Measurements from ENCODE around the gene KRTAP4-2.
"Not testable (repeated sequence)": the region's sequence is repeated elsewhere in the genome, so short reads cannot be mapped to it uniquely, and the experiment has no call there.

Gene KRTAP4-2

DNA sequence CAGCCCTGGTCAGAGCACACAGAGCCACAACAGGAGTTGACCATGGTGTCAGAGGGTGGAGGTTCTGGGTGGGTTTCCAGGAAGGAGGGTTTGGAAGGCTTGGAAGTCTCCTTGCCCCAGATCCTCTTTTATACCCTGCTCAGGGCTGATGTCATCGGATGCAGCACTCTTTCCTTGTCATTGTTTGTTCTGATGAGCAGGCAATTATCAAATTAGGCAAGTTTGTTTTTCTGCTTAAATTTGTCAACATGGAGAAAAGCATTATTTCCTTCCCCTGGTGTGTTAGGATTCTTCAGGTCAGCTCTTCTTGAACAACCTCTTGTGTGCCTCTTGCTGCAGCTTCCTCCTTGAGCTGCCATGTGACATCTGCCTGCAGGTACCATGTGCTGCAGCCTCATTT, 17.4 kb downstream of the KRTAP4-2 start, which contains the start of gene KRTAP4-4:
KRTAP4-4 (minus strand) TSS at position 101 of the 400 bp plus-strand sequence; CDS start at position 44, 57 bp downstream.
- DNase-seq, result no peak

DNA sequence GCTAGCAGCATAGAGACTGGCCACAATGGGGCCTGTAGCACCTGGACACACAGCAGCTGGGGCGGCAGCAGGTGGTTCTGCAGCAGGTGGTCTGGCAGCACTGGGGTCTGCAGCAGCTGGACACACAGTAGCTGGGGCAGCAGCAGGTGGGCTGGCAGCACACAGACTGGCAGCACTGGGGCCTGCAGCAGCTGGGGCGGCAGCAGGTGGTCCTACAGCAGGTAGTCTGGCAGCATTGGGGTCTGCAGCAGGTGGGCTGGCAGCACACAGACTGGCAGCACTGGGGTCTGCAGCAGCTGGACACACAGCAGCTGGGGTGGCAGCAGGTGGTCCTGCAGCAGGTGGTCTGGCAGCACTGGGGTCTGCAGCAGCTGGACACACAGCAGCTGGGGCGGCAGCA, 17.8 kb downstream of the KRTAP4-2 start:
- DNase-seq, result not testable (repeated sequence)

- no peak for DNase-seq
These were observed 24.2 kb downstream of the KRTAP4-2 start for GRCh38 chr17:41153856-41154255.

GRCh38 chr17:41151525-41151924, 26.5 kb downstream of the KRTAP4-2 start:
- no peak for DNase-seq

- DNase-seq, result no peak
These were observed 28.0 kb downstream of the KRTAP4-2 start for GRCh38 chr17:41150026-41150425.

DNA sequence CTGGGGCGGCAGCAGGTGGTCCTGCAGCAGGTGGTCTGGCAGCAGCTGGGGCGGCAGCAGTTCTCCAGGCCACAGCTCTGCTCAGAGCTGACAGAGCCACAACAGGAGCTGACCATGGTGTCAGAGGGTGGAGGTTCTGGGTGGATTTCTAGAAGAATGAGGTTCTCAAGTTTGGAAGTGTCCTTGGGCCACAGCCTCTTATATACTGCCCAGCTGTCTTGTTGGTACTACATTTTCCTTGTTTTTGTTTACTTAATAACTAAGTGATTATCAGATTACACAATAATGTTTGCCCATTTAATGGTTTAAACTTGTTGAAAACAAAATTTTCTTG, 28.4 kb downstream of the KRTAP4-2 start, which contains the start of gene KRTAP4-5:
KRTAP4-5 (minus strand) TSS at position 174 of the 334 bp plus-strand sequence; CDS start at position 116, 58 bp downstream.
- no peak for DNase-seq

DNA sequence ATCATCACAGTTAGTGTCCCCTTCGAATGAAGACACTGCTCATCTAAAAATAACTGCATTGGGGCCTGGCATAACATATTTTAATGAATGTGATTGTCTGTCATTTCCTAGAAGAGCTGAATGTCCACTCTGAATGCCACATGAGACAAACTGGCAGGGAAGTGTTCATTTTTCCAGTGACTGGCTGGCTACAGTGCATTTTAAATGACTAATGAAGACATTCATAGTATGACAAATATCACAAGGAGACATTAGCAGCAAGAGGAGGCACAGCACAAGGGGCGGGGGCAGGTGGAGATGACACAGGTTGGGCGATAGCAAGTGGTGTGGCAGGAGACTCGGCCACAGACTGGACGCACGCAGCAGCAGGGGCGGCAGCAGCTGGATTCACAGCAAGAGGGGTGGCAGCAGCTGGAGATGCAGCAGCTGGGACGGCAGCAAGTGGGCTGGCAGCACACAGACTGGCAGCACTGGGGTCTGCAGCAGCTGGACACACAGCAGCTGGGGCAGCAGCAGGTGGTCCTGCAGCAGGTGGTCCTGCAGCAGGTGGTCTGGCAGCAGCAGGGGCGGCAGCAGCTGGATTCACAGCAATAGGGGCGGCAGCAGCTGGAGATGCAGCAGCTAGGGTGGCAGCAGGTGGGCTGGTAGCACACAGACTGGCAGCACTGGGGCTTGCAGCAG, 28.9 kb downstream of the KRTAP4-2 start:
- not testable (repeated sequence) for DNase-seq

DNA sequence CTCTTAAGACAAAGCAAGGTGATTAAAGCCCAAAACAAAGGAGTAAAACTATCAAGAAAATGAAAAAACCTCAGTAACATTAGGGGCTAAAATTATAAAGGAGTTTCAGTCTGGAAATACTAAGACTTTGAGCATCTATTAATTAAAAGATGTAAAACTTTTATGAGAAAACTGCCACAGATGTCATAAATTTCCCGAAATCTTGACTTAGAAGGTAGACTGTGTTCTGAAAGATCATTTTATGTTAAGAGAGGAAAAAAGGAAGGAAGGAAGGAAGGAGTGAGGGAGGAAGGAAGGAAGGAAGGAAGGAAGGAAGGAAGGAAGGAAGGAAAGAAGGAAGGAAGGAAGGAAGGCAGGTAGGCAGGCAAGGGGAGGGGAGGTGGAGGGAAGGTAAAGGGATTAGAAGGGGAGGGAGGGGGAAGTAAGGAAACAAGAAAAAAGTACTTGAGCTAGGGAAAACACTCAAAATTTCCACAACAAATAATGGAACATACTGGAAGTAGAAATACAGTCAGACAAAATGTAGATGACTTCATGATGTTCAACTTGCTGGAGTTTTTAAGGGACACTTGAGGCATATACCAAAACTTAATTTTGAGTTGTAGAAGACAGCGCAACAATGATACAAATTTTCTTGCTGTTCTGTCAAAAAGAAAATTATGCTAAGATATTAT, 30.4 kb downstream of the KRTAP4-2 start:
- DNase-seq, result no peak

- DNase-seq, result no peak
These were observed 32.8 kb downstream of the KRTAP4-2 start for GRCh38 chr17:41145261-41145660.

DNA sequence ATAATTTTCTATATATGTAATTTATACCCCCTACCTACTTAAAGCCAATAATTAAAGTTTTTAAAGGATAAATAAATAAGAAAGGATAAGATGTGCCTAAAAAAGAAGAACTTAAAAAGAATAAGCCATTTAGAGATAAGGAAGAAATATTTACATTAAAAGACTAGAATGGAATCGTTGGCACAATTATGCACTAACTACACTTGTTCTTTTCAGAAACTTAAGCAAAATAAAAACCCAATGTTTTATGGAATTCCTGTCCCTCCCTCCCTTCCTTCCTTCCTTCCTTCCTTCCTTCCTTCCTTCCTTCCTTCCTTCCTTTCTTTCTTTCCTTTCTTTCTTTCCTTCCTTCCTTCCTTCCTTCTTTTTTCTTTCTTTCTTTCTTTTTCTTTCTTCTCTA, 33.2 kb downstream of the KRTAP4-2 start:
- DNase-seq, result no peak

GRCh38 chr17:41141361-41141760, 36.7 kb downstream of the KRTAP4-2 start:
- no peak for DNase-seq

DNA sequence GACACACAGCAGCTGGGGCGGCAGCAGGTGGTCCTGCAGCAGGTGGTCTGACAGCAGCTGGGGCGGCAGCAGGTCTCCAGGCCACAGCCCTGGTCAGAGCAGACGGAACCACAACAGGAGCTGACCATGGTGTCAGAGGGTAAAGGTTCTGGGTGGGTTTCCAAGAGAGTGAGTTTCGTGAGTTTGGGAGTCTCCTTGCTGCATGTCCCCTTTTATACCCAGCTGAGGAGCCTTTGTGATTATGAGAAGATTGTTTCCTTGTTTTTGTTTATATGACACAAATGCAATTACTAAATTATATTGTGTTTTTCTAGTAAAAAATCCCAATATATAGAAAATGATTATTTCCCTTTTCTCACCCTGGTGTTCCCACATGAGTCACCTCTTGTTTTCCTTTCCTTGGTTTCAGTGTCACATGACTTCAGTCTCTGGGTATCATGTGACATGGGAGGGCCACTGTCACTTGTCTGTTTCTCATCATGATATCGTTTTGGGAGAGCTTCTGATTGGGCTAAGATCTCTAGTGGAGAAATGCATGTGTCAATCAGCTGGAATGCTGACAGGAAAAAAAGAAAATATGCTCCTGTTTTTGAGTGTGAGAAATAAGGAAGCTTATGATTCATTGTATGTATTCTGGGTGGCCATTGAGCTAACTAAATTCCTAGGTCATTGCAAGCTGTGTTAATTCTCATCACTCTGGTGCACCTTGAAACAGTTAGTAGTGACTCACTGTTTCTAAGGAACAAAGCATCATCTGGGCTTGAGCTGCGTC, 37.5 kb downstream of the KRTAP4-2 start, which contains the start of gene KRTAP4-6:
KRTAP4-6 (minus strand) TSS at position 185 of the 772 bp plus-strand sequence; CDS start at position 128, 57 bp downstream.
- no peak for DNase-seq

- DNase-seq, result not testable (repeated sequence)
These were observed 38.2 kb downstream of the KRTAP4-2 start for GRCh38 chr17:41139865-41140264.

DNA sequence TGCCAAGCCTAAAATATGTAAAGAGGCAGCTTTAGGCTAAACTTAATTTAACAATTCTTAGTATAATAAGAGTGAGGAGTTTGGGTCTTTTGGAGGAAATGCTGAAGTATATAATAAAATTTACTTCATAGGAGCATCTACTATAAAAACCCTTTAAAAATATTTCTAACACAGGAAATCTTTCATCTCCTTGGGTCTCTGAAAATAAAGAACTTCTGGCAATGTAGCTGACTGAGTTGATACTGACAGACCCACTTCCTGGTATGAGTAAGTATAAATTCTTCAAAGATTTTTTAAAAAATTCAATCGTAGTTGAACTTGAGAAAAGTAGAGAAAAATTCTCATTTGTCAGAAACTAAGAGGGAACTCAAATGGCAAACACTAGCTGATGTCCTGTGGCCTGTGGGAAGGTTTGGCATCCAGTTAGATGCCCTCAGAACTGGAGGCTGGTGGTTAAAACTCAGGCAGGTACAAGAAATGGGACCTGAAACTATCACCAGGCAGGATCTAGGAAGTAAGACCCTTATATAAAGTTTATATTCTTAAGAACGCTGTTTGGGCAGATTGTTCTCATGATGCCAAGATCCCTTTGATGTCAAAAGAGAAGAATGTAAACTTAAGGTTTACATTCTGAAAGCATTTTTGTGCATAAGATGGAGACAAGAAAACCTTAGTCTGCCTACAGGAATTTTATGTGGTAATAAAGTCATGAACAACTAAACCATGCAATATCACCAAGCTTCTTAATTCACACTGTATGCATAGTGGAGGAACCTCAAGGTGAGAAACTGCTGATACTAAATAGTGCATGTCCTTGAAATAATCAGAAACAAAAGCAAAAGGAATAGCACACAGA, 43.9 kb downstream of the KRTAP4-2 start:
- DNase-seq, result no peak

- no peak for DNase-seq
These were observed 46.0 kb downstream of the KRTAP4-2 start for GRCh38 chr17:41131979-41132378.
